BE2C (cell line): ENCODE measurements around the gene BACH2.

Experiments used
- DNase-seq: peaks from one replicate; pipeline ENCODE4 v3.0.0-alpha.2; 2020
- H3K27me3 ChIP-seq: fragments of 250-450 bp; sonication (Bioruptor Pico); 2 replicates; pipeline ENCODE4 v1.5.1; 2020; ENCODE audit warnings: mild to moderate bottlenecking
- H3K36me3 ChIP-seq: fragments of 250-450 bp; sonication (Bioruptor Pico); 2 replicates; pipeline ENCODE4 v1.5.1; 2020; ENCODE audit warnings: mild to moderate bottlenecking
- H3K4me1 ChIP-seq: fragments of 250-450 bp; sonication (Bioruptor Pico); 2 replicates; pipeline ENCODE4 v1.5.1; 2020
- H3K4me3 ChIP-seq: 2 replicates; pipeline ENCODE4 v1.5.1; 2011; ENCODE audit warnings: low read depth, low read length
- H3K9me3 ChIP-seq: fragments of 250-450 bp; sonication (Bioruptor Pico); 2 replicates; pipeline ENCODE4 v1.5.1; 2020
- CTCF ChIP-seq: IDR thresholded peaks from 2 replicates; pipeline ENCODE4 v1.5.1; 2012; ENCODE audit warnings: mild to moderate bottlenecking, low read depth, low read length

BACH2 gene

GRCh38 chr6:90227213-90227612 lies 69.4 kb downstream of the BACH2 start:
- H3K36me3 ChIP-seq: no peaks in the 10 kb centered on the region
- no peaks in the 10 kb centered on the region for H3K9me3 ChIP-seq
- no peaks in the 10 kb centered on the region for H3K27me3 ChIP-seq
- H3K4me1 ChIP-seq: no peaks in the 10 kb centered on the region
- H3K4me3 ChIP-seq: no peak overlapping the region
- DNase-seq: no peak
- no peak for TF ChIP-seq CTCF

- TF ChIP-seq CTCF: no peak
- Histone ChIP-seq H3K9me3 (no peaks in the 10 kb centered on the region), H3K4me1 (no peaks in the 10 kb centered on the region), H3K4me3 (no peak overlapping the region), H3K36me3 (no peaks in the 10 kb centered on the region), H3K27me3 (no peaks in the 10 kb centered on the region)
- no peak for DNase-seq
Measured at GRCh38 chr6:90226257-90226656, 70.4 kb downstream of the BACH2 start.

- no peak overlapping the region for H3K4me3 ChIP-seq
- H3K27me3 ChIP-seq: no peaks in the 10 kb centered on the region
- H3K9me3 ChIP-seq: no peaks in the 10 kb centered on the region
- no peak for DNase-seq
- no peaks in the 10 kb centered on the region; the same call in 1 of the 2 replicates for H3K4me1 ChIP-seq
- no peak for TF ChIP-seq CTCF
- H3K36me3 ChIP-seq: no peaks in the 10 kb centered on the region
Measured at GRCh38 chr6:90224196-90224595, 72.4 kb downstream of the BACH2 start.

- Histone ChIP-seq H3K27me3 (no peaks in the 10 kb centered on the region), H3K36me3 (no peaks in the 10 kb centered on the region), H3K9me3 (no peaks in the 10 kb centered on the region), H3K4me3 (no peak overlapping the region), H3K4me1 (peaks cover 9% of the 10 kb centered on the region)
- DNase-seq: no peak
- no peak for TF ChIP-seq CTCF
Measured at GRCh38 chr6:90222724-90223198, 73.9 kb downstream of the BACH2 start.

GRCh38 chr6:90222008-90222407 lies 74.6 kb downstream of the BACH2 start:
- H3K27me3 ChIP-seq: no peaks in the 10 kb centered on the region
- peaks cover 9% of the 10 kb centered on the region for H3K4me1 ChIP-seq
- no peaks in the 10 kb centered on the region for H3K9me3 ChIP-seq
- no peak for DNase-seq
- H3K4me3 ChIP-seq: no peak overlapping the region
- no peak for TF ChIP-seq CTCF
- no peaks in the 10 kb centered on the region for H3K36me3 ChIP-seq

- no peaks in the 10 kb centered on the region for H3K9me3 ChIP-seq
- peaks cover 9% of the 10 kb centered on the region for H3K4me1 ChIP-seq
- TF ChIP-seq CTCF: no peak
Measured at GRCh38 chr6:90221403-90221802, 75.2 kb downstream of the BACH2 start.

More at GRCh38 chr6:90221403-90221802, 75.2 kb downstream of the BACH2 start:
- Histone ChIP-seq H3K4me3 (no peak overlapping the region), H3K36me3 (no peaks in the 10 kb centered on the region), H3K27me3 (no peaks in the 10 kb centered on the region)
- no peak for DNase-seq
